ENCODE measurements around the gene RAB44.
"Not testable (repeated sequence)": the region's sequence is repeated elsewhere in the genome, so short reads cannot be mapped to it uniquely, and the experiment has no call there.

Gene RAB44

DNA sequence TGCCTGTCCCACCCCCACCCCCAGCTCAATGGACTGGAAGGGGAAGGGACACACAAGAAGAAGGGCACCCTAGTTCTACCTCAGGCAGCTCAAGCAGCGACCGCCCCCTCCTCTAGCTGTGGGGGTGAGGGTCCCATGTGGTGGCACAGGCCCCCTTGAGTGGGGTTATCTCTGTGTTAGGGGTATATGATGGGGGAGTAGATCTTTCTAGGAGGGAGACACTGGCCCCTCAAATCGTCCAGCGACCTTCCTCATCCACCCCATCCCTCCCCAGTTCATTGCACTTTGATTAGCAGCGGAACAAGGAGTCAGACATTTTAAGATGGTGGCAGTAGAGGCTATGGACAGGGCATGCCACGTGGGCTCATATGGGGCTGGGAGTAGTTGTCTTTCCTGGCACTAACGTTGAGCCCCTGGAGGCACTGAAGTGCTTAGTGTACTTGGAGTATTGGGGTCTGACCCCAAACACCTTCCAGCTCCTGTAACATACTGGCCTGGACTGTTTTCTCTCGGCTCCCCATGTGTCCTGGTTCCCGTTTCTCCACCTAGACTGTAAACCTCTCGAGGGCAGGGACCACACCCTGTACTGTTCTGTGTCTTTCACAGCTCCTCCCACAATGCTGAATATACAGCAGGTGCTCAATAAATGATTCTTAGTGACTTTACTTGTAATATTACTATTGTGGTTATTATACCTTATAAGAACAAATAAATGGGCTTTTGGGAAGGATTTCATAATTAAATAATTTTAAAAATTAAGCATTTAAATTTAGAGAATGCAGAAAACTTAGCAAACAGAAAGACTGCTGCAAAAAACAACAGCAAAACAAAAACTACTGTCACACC lies 10.7 kb upstream of the RAB44 start:
- no peak for DNase-seq (ENCODE audit: low spot score)

- DNase-seq (ENCODE audit: low spot score), result no peak
These were observed 9.4 kb upstream of the RAB44 start for GRCh38 chr6:36688063-36688738.

DNA sequence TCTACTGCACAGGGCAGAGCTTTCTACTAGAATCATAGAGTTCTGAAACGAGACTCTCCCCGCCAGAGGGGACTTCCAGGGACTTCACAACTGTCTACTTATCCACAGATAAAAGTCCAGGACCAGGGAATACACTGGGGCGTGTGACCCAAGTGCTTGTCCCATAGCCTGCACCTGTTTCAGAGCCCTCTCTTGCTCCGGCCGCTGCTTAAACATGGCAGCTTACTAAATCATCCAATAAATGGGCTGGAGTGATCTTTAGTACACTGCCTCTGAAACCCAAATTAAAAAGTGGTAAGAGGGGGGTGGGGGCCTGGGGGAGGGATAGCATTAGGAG lies 8.9 kb upstream of the RAB44 start:
- no peak for DNase-seq (ENCODE audit: low spot score)

DNA sequence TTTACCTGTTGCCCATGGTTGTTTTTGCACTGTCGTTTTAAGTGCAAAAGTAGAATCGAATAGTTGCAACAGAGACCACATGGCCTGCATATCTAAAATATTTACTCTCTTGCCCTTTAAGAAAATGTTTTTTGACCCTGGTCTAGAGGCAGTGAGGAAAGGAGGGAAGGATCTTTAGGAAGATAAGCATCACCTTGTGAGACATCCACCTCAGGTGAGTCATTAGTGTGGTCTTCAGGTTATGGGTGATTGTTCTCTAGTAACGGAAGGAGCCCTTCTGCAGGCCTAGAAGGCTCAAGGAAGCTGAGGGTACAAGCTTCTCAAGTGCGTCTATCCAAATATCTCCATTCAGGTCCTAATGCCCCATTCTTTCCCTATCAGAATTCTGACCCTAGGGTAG lies 6.6 kb upstream of the RAB44 start:
- no peak for DNase-seq (ENCODE audit: low spot score)

- no peak for DNase-seq (ENCODE audit: low spot score)
These were observed 6.0 kb upstream of the RAB44 start for GRCh38 chr6:36691612-36692011.

DNA sequence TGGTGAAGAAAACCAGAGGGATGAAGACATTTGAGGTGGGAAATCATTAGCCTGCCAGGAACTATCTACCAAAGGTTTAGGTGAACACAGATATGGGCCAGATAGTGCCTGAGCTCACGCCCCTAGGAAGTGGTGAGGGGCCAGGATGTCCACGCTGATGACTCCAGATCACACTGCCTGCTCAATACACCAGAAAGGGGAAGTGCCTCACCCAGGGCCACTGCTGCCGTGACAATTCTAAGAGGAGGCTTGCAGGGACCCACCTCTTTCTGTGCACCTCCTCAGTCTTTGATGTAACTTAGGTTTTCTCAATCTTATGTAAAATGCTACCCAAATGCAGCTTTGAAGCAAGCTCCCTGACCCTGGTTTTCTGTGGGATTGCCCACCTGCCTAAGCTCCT lies 5.4 kb upstream of the RAB44 start:
- DNase-seq (ENCODE audit: low spot score), result no peak

DNA sequence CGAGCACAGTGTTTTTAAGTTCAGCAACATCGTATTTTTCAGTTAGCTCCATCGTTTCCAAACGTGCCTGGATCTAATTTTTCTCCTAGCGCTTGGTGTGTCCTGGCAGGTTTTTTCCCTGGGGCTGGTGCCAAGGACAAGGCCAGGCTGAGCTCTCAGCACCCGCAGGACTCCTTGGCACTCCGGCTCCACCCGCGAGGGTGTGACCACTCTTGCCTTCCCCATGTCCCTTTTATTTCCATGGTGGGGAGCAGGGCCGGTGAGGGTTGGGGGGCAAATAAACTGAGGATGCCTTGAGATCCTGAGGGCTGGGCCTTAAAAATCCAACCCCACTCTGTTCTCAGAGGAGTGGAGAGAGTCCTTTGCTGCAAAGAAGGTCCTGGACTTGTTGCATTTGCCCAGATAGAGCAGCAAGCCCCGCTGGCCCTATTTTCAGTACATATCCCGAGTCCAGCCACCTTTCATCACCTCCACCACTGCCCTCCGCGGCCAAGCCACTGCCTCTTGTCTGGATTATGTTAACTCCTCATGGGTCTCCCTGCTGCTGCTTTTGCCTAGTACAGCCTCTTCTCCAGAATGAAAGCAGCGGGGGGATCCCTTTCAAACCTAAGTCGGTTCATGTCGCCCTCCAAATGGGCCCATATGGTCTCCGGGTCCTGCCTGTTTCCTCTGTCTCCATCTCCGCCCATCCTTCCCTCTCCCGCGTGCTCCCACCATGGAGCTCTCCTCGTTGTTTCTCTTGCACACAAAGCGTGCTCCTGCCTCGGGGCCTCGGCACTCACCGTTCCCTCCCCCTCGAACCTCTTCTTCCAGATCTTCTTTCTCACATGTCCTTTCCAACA lies 4.5 kb upstream of the RAB44 start:
- DNase-seq (ENCODE audit: low spot score), result no peak

- DNase-seq (ENCODE audit: low spot score), result no peak
These were observed 3.0 kb upstream of the RAB44 start for GRCh38 chr6:36694616-36695015.

DNA sequence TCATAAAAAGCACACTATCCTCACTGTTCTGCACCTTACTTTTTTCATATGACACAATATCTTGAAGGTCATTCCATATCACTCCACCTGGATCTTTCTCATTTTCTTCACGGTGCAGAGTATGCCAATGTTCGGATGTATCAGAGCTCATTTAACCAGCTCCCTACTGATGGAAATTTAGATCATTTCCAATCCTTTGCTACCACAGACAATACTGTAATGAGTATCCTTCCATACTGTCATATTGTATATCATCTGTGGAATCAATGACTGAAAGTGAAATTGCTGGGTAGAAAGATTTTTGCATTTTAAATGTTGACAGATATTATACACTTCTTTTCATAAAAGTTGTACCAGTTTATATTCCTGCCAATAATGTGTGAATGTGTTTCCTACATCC lies 2.2 kb upstream of the RAB44 start:
- no peak for DNase-seq (ENCODE audit: low spot score)

DNA sequence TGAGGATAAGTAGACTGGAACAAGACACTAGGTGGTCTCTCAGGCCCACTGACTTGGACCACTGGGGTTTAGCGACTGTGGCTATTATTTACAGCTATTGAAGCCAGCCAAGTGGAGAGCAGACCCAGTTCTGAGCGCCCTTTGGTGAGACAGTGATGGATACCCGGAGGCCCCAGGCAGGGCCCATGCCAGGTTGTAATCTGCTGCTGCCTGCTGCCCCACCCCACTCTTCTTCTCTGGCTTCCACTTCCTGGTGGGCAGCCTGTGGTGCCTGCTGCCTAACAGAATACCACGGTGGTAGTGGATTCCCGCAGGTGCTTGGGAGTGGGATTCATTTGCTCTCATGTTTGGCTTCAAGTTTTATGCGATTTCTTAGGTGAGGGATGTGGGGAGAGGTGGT lies 570 bp downstream of the RAB44 start:
- no peak for DNase-seq (ENCODE audit: low spot score)

DNA sequence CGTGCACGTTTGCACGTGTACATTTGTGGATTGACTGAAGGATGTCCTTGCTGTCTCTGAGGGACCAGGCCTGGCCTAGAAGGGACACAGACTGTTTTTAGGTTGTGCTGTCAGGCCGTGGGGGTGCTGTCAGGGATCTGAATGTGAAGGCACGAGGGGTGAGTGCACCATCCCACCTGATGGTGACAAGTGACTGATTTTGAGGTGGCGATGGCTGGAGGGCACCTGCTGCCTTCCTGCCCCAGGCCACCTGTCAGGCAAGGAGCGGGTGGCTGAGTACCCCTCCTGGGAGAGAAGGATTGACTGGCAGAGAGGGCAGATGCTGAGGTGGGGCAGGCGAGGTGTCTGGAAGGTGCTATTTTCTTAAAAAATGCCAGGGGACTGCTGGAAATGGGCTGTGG lies 1.2 kb downstream of the RAB44 start:
- DNase-seq (ENCODE audit: low spot score), result no peak

DNA sequence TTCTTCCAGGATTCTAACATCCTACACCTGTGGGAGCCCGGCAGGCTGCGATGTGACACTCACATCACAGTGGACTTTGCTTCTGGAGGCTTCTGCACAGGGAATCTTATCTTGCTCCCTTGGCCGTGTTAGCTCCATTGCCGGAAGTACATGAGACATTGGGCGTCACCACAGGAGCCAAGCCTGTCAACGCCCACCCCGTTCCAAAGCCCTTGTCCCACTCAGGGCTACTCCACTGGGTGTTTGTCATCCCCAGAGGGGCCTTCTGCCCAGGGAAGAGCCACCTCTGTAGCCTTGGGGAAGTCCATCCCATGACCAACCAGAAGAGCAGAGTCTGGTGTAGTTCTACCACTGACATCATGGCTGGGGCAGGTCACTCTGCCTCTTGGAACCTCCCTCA lies 1.7 kb downstream of the RAB44 start:
- no peak for DNase-seq (ENCODE audit: low spot score)

DNA sequence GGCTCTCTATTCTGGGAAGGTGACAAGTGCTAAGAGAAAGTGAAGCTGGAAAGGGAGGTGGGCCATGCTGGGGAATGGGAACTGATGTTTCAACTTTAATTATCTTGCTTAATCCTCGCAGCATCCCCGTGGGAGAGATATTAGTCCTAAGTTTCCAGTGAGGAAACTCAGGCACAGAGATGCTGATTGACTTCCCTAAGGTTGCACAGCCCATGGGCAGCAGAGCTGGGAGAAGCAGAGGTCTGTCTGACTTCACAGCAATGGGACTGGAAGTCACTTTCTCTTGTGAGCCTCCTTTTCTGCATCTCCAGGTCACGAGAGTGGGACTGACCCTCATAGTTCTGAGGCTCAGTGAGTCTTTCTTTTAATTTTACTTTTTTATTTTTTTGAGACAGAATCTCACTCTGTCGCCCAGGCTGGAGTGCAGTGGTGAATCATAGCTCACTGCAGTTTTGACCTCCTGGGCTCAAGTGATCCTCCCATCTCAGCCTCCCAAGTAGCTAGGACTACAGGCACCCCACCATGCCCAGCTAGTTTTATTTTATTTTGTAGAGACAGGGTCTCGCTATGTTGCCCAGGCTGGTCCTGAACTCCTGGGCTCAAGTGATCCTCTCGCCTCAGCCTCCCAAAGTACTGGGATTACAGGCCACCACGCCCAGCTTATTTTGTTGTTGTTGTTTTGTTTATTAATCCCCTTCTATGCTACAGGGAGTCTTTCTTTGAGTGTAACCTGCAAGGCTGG lies 2.6 kb downstream of the RAB44 start:
- DNase-seq (ENCODE audit: low spot score), result no peak

GRCh38 chr6:36700831-36701230 lies 3.2 kb downstream of the RAB44 start:
- no peak for DNase-seq (ENCODE audit: low spot score)

DNA sequence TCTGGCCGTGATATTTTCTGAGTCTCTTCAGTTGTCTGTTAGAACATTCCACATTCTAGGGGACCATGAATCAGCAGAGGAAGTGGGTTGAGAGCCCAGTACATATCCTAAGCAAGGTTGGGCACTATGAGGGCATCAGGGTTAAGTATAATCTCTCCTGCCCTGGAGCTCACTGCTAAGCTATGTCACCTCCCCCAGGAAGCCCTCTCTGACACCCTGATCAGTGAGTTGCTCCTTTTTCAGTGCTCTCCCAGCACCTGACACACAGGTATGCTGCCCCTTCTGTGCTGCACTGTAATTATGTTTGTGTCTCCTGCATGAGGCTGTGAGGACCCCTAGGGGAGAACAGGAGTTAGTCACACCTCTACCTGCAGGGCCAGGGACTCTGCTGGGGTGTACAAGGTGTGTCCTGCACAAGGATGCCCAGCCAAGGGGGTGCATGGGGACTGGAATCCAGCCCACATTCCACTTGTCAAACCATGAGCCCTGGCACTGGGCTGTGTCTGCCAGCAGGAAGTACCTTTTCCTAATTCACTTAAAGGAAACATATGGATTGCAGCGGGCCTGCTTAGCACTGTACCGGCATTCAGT lies 3.9 kb downstream of the RAB44 start:
- no peak for DNase-seq (ENCODE audit: low spot score)

DNA sequence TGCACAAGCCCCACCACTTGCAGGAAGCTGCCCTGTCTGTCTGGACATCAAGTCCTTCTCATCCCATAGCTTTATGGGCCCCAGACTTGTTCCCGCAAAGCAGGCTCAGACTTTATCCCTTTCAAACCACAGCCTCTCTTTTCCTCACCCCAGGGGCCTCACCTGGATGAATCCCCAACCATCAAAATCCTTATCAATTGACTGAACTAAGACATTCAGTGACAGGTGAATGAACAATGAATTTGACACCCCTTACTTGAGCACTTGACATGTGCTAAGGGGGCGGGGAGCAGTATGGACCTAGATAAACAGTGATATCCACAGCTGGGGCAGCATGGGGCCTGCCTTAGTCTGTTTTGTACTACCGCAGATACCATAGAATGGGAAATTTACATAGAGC lies 5.0 kb downstream of the RAB44 start:
- no peak for DNase-seq (ENCODE audit: low spot score)

- no peak for DNase-seq (ENCODE audit: low spot score)
These were observed 5.5 kb downstream of the RAB44 start for GRCh38 chr6:36703081-36703606.

- no peak for DNase-seq (ENCODE audit: low spot score)
These were observed 6.4 kb downstream of the RAB44 start for GRCh38 chr6:36703982-36704381.

DNA sequence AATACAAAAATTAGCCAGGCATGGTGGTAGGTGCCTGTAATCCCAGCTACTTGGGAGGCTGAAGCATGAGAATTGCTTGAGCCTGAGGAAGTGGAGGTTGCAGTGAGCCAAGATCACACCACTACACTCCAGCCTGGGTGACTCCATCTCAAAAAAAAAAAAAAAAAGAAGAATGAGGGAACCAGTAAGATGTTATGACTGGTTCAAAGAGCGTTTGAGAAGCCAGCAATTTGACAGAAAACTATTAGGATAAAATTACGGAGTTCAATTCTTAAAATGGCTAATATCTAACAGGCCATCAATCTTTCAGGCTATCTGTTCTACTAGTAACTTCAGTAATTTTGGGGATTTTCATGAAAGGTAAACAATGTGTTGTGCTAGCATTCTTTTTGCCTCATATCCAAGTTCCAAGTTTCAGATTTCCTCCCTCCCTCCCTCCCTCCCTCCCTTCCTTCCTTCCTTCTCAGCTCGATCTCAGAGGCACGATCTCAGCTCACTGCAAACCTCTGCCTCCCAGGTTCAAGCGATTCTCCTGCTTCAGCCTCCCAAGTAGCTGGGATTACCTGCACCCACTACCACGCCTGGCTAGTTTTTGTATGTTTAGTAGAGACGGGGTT lies 7.4 kb downstream of the RAB44 start:
- not testable (repeated sequence) for DNase-seq (ENCODE audit: low spot score)

GRCh38 chr6:36706339-36706738 lies 8.7 kb downstream of the RAB44 start:
- DNase-seq (ENCODE audit: low spot score), result no peak

DNA sequence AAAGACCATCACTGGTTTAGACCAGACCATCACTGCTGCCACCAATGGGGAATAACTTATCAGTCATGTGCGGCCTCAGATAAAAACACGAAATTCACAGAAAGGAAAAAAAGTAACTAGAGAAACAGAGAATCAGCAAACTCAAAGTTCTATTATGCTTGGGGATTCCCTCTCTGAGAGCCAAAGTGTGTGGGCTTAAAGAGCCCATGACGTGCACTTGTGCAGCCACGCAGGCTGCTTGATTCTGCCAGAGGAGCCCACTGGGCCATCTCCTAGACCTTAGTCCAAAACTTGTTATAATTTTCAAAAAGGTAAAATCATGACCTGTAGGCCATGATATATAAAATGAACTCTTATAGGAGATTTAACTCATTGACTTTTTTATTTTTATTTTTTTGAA lies 15.2 kb downstream of the RAB44 start:
- no peak for DNase-seq (ENCODE audit: low spot score)

Data from RKO (cell line).